GM12873 (cell line): ENCODE results near the gene PWWP2B.

ENCODE experiments used
- TF ChIP-seq, protein P1 (sequence below): IDR thresholded peaks from 2 replicates; pipeline ENCODE4 v1.5.1; 2012; ENCODE audit warnings: low read depth, mild to moderate bottlenecking, moderate library complexity, low read length, control low read depth; ENCODE audit not compliant: insufficient read depth; ENCODE audit errors: missing control alignments

PWWP2B gene

DNA sequence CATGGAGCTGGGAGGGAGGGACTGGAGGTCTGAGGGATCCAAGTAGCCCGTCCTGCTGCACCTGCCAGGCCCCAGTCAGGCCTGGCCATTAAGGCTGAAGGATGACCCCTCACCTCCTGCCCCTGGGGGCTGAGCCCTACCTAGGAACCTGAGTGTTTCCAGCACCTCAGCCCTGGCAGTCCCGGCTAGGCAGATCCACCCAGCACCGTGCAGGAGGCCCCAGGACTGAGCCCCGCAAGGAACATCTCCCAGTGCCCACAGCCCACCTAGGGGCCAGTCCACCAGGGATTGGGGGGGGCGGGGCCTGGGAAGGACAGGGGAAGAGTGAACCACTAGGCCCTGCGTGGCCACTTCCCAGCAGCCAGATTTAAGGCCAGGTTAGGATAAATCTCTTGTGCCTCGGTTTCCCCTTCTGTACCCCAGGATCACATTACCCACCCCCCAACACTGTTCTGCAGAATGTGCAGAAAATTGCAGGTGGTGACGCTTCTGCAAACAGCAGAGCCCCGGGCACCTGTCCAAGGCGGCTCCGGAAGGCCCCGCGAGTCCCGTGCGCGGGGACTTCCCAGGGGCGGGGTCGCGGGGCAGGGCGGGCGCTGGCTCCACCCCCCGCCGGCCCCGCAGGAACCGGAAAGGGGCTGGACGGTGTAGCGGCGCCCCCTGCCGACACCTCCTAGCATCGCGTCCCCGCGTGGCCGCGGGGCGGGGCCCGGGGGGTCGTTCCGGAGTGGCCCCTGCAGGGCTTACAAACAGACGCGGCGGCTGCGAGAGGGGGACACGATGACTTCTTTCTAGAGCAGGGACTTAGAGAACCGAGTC lies 55.9 kb downstream of the PWWP2B start:
- TF ChIP-seq, protein P1, sequence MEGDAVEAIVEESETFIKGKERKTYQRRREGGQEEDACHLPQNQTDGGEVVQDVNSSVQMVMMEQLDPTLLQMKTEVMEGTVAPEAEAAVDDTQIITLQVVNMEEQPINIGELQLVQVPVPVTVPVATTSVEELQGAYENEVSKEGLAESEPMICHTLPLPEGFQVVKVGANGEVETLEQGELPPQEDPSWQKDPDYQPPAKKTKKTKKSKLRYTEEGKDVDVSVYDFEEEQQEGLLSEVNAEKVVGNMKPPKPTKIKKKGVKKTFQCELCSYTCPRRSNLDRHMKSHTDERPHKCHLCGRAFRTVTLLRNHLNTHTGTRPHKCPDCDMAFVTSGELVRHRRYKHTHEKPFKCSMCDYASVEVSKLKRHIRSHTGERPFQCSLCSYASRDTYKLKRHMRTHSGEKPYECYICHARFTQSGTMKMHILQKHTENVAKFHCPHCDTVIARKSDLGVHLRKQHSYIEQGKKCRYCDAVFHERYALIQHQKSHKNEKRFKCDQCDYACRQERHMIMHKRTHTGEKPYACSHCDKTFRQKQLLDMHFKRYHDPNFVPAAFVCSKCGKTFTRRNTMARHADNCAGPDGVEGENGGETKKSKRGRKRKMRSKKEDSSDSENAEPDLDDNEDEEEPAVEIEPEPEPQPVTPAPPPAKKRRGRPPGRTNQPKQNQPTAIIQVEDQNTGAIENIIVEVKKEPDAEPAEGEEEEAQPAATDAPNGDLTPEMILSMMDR = peak; percentile 79

DNA sequence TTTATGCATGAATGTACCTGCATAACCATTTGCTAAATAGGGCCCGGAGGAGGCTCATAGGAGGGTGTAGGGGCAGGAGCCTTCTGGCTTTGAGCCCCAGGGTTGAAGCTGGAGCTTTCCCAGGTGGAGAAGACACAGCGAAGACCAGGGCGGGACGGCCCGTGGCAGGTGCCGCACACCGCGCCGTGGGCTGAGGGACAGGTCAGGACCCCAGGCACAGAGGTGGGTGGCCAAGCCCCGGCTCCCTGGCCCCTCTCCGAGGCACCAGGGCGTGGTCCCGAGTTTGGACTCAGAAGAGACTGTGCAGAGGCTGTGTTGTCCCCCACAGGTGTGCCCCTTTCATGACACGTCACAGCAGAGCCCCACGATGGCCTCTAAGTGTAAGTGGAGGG lies 56.5 kb downstream of the PWWP2B start:
- TF ChIP-seq, protein P1 = no peak

DNA sequence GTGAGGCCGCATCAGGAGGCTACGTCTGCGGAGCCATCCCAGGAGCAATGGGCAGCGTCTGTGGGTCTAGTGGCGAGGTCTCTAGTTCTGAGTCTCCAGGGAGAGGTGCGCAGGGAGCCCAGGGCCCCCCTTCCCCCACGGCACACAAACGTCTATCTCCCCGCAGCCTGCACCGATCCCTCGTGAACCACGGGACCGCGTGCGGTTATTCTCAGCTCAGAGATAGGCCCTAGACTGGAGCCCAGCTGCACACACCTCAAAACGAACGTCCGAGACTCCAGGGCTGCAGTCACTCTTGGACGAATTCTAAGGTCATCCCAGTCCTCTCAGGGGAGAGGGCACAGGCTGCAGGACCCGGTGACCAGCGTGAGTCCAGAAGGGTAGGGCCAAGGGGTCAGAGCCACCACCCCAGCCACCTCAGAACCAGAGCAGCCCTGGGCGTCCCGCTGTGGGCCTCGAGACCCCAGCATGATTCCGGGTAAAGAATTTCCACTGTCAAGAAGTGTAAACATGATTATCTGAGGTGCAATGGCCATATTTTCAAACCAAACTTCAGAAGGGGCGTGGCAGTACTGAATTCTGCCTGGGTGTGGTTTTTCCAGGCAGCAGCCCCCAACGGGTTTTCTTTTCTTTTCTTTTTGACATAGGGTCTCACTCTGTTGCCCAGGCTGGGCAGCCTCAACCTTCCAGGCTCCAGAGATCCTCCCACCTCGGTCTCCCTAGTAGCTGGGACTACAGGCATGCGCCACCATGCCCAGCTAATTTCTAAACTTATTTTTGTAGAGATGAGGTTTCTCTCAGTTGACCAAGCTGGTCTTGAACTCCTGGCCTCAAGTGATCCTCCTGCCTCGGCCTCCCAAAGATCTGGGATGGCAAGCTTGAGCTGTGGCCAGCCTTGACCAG lies 57.5 kb downstream of the PWWP2B start:
- TF ChIP-seq, protein P1 = no peak

DNA sequence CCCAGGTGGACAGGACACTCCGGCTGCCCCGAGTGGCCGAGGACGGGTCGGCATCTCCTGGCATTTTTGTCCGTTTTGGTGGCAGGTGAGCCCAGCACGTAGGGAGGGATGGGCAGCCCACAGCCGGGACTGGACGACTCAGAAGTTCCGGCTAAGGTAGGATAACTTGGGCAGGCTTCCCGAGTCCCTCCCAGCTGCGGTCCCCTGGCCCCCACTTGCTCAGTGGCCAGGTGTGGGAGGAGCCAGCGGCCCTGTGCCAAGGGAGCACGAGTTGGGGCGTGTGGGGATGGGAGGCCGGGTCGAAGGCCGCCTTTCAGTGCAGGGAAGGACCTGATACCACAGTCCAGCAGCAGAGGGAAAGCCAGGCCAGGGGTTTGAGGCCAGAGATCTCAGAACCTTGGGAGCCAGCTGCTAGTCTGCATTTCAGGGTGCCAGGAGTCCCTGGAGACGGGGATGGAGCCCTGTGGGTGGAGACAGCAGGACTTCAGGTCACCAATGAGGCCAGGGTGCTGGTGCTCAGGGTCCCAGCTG lies 58.5 kb downstream of the PWWP2B start:
- TF ChIP-seq, protein P1 = no peak

DNA sequence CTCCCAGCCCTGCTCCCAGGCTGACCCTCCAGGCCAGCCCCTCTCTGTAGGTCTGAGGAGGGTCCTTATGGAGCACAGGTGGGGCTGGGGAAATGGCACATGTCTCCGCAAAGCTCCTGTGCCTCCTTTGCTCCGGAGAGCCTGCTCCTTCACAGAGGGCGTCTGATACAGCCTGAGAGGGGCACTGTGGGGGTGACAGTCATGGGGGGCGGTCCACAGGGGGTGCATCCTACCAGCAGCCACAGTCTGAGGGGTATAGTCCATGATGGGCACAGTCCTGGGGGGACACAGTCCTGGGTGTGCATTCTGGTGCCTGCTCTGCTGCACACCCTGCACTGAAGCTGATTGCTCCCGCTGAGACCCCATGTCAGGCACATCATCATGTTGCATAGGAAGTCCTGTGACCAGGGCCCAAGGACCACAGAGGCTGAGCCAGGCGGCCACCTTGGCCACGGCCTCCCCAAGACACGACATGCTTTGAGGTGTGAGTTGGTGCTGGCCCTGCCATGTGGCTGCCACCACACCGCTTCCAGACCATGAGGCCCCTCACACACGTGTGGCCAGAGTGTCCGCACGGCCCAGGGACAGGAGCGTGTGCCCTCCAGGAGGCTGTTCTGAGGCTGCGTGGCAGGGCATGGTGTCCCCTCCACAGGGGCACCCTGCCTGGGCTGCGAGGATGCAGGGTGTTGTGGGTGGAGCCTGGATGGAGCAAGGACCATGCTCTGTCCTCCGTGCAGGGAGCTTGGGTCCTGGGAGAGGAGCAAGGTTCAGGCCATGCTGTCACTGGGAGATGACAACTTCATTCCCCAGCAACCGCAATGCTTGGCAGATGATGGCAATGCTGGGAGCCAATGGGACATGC lies 59.2 kb downstream of the PWWP2B start:
- TF ChIP-seq, protein P1 = no peak

DNA sequence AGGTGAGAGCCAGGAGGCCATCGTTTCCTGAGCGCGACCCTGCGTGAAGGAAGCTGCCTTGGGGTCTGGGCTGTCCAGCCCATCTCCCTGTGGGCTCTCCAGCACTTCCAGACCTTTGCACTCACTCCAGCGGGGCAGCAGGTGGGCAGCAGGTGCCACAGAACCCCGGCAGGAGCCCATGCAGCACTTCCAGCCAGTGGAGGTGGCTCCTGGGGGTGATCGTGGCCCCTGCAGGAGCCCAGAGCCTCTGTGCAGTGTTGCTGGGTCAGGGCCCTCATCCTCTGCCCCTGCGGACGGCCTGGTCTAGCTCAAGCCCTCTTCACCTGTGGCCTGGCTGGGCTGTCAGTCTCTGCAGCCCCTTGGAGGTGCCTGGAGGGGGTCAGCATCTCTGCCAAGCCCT lies 59.9 kb downstream of the PWWP2B start:
- TF ChIP-seq, protein P1 = no peak
